Germinal center (tissue), 1 donor: ENCODE results near the gene ZBTB25.
"Not testable (repeated sequence)": the region's sequence is repeated elsewhere in the genome, so short reads cannot be mapped to it uniquely, and the experiment has no call there.

Source experiments
- DNase-seq: peaks from one replicate; pipeline ENCODE4 v3.0.0; 2012; ENCODE audit warnings: mixed read lengths, low spot score

ZBTB25 gene

GRCh38 chr14:64503434-64504309 lies at the start of gene ZBTB25:
Gene ZBTB25, minus strand, starts transcription at chr14:64503838. Its CDS starts 13,305 bp downstream, at chr14:64490533.
- DNase-seq = peak; percentile 83

- no peak for DNase-seq
Measured at GRCh38 chr14:64550621-64551333, 47.1 kb upstream of the ZBTB25 start.

GRCh38 chr14:64549791-64550620 lies 46.4 kb upstream of the ZBTB25 start, which contains the start of gene PPP1R36:
Gene PPP1R36, plus strand, starts transcription at chr14:64549961. Its CDS starts 37 bp downstream, at chr14:64549998.
- DNase-seq = peak; percentile 66

DNA sequence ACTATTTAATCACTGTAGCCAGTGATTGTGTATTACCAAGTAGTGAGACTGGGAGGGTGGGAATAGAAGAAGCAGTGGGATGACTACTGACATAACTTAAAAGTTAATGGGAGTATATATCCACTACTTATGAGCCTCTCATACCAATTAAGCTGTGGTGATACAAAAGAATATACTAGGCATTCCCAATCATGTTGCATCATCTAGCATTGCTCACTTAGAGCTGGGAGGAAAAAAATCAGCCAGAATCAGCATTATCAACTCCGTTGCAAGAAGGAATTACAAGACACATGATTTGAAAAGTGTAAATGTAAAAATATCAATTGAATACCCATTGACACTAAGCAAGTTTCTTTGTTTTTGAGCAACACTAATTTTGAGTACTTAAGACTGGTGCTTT lies 45.4 kb upstream of the ZBTB25 start:
- no peak for DNase-seq

DNA sequence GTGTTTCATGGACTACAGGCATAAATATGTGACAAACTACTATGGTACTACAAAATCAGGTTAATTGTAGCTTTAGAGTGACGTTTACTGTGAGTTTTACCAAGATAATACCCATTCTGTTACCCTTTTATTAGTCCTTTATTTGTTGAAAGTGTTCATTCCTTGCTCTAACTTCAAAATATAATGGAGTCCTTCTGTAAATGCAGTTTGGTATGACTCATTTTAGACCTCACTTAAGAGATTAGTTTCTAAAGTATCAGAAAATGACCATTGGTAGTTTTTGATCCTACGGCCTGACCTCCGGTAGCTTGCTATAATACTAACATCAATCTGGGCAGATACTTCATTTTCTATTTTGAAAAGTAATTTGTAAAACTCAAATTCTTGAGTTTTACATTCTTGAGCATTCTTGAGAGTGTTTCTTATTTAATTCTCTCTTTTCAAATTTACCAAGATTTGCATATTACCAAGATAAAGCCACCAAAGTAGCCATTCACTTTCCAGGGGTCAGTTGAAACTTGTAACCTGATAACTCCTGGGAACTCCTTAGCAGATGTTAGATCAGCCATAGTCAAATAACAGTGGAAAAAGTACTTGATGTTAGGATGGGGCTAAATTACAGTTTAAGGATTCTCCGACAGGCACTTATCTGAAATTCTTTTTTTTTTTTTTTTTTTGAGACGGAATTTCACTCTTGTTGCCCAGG lies 41.1 kb upstream of the ZBTB25 start:
- no peak for DNase-seq

DNA sequence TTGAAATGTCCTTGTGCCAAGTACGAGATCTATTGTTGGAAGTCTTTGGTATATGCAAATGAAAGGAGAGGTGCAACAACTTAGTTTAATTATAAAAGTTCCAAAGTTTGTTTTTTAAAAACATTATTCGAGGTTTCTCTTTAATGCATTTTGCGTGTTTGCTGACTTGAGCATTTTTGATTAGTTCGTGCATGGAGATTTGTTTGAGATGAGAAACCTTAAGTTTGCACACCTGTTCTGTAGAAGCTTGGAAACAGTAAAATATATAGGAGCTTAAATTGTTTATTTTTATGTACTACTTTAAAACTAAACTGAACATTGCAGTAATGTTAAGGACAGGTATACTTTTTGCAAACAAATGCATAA lies 39.2 kb upstream of the ZBTB25 start:
- DNase-seq = no peak

GRCh38 chr14:64541972-64542835 lies 38.6 kb upstream of the ZBTB25 start:
- DNase-seq = peak; percentile 14

- DNase-seq = no peak
Measured at GRCh38 chr14:64541261-64541971, 37.8 kb upstream of the ZBTB25 start.

DNA sequence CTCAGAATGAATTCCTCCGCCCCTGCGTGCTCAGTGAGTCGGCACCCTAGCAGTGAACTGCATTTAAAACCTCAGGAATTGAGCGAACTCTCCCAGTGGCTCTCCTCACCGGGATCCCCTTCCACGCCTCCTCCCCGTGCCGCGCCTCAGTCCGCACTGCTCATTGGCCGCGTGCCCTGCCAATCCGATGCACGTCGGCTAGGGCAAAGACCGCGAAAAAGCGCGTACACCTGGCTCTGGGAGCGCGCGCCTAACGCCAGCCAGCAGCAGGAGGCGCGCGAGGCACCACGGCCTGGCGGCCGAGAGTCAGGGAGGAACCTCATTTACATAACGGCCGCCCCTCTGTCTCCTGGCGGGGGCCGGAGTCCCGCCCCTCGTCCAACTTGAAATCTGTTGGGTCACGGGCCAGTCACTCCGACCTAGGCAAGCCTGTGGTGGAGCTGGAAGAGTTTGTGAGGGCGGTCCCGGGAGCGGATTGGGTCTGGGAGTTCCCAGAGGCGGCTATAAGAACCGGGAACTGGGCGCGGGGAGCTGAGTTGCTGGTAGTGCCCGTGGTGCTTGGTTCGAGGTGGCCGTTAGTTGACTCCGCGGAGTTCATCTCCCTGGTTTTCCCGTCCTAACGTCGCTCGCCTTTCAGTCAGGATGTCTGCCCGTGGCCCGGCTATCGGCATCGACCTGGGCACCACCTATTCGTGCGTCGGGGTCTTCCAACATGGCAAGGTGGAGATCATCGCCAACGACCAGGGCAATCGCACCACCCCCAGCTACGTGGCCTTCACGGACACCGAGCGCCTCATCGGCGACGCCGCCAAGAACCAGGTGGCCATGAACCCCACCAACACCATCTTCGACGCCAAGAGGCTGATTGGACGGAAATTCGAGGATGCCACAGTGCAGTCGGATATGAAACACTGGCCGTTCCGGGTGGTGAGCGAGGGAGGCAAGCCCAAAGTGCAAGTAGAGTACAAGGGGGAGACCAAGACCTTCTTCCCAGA lies 36.9 kb upstream of the ZBTB25 start, which contains the start of gene HSPA2:
TSS of gene HSPA2 (plus strand) at position 534 of the 995 bp plus-strand sequence. CDS start at position 643, 109 bp downstream.
- peak; percentile 94 for DNase-seq

DNA sequence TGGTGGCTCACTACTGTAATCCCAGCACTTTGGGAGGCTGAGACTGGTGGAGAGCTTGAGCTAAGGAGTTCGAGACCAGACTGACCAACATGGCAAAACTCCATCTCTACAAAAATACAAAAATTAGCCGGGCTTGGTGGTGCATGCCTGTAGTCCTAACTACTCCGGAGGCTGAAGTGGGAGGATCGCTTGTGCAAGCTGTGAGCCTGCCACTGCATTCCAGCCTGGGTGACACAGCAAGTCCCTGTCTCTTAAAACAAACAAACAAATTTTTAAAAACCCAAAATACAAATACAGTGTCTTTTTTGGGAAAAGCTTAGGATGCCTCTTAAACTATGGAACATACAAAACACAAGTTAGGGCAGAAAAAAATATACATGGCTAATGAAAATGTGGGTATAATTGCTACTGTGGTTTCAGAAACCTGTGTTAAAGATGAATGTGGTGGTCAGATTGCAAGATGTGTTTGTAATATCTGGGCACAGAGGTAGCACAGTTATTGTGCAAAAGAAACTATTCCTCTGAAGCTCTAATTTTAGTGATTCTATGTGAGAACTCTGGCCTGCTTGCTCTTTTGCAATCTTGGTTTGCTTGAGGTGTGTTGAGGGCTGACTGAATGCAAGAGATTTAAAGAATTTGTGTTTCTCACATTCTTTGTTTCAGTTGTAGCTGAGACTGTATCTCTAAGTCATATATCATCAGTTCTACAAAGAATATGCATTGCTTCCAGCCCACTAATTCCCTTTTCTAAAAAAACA lies 33.0 kb upstream of the ZBTB25 start:
- DNase-seq = no peak

DNA sequence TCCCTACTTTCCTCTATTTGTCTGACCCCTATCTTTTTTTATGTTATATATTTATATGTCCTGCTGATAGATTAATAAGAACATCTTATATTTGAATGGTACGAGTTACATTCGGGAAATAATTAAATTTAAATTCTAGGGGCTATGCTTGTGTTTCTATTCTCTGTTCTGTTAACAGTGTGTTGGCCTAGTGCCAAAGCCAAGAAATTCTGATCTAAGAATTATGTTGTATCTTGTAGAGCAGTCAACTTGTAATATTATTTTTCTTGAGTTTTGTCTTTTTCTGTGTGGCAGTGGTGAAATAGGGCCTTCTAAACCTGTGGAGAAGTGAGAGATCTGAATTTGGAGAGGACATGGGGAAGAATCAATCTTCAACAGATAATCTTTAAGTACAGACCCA lies 27.9 kb upstream of the ZBTB25 start:
- no peak for DNase-seq

GRCh38 chr14:64525354-64525753 lies 21.7 kb upstream of the ZBTB25 start:
- DNase-seq = no peak

GRCh38 chr14:64522591-64523355 lies 19.1 kb upstream of the ZBTB25 start:
- DNase-seq = no peak

GRCh38 chr14:64520699-64521098 lies 17.1 kb upstream of the ZBTB25 start:
- DNase-seq = no peak

DNA sequence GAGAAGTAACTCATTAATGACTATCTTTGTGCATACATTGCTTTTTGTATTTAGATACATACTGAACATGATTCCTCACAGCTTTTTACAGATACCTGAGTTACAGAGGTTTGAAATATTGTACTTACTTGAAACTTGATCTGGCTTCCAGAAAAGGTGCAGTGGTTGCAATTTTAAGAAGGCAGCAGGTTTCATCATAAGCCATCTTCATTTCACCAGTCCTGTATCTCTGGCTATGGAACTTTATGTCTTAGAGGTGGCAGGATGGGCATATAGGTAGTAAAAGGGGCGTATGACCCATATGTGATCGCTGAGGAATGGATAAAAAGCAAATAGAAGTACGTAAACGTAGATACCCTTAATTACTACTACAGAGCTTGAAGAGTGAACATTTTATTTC lies 14.6 kb upstream of the ZBTB25 start:
- no peak for DNase-seq

DNA sequence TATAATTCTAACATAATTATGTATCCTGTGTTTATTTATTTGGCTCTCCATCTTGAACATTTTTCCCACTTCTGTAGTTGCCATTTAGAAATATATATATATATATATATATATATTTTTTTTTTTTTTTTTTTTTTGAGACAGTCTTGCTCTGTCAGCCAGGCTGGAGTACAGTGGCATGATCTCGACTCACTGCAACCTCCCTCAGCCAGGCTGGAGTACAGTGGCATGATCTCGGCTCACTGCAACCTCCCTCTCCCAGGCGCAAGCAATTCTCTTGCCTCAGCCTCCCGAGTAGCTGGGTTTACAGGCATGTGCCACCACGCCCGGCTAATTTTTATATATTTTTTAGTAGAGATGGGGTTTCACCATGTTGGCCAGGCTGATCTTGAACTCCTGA lies 14.0 kb upstream of the ZBTB25 start:
- DNase-seq = not testable (repeated sequence)

DNA sequence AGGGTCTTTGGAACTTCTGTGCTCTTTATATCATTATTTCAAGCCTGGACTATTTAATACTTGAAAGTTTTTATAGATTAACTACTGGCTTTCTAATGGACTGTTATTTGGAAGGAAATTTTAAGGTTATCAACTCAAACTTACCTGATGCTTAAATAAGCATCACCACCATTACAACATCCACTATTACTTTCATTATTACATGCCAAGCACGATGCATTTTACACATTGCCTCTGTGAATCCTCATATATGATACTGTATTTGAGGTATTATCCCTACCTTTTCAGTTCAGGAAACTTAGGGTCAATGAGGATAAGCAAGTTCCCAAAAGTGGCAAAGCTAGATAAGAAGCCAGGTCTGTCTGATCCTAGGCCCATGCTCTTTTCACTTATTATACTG lies 13.3 kb upstream of the ZBTB25 start:
- DNase-seq = no peak
